Measurements from ENCODE around the gene LMNTD2. TPM values are rescaled to one million over a fixed set of nuclear protein-coding genes. Genes with fewer than 3 reads are reported as not detected.

The LMNTD2 gene
- total and polyA plus RNA-seq, 4 donors: 0.79 to 7.6 (median 3.3) TPM

GRCh38 chr11:515131-515530 is 45.4 kb downstream of the LMNTD2 start:
- no peak overlapping the region for H3K27ac ChIP-seq (ENCODE audit: low read depth, low read length)
- no peak overlapping the region for H3K4me3 ChIP-seq (ENCODE audit: low read depth, low read length)
- H3K4me1 ChIP-seq (ENCODE audit: control insufficient read depth, insufficient read depth, low read length): peaks cover 6% of the 10 kb centered on the region
- 98% methylated on average over 5 of the region's 6 CpGs for WGBS (ENCODE audit: insufficient coverage)
- H3K36me3 ChIP-seq (ENCODE audit: control insufficient read depth, insufficient read depth, low read length): peaks cover 45% of the 10 kb centered on the region
- H3K27me3 ChIP-seq (ENCODE audit: control insufficient read depth, insufficient read depth, low read length): no peaks in the 10 kb centered on the region
- peaks cover 7% of the 10 kb centered on the region for H3K9me3 ChIP-seq (ENCODE audit: control insufficient read depth, insufficient read depth, low read length)
- no peak for DNase-seq (ENCODE audit: low read depth in 4 of 6, low spot score in 6 of 6)

DNA sequence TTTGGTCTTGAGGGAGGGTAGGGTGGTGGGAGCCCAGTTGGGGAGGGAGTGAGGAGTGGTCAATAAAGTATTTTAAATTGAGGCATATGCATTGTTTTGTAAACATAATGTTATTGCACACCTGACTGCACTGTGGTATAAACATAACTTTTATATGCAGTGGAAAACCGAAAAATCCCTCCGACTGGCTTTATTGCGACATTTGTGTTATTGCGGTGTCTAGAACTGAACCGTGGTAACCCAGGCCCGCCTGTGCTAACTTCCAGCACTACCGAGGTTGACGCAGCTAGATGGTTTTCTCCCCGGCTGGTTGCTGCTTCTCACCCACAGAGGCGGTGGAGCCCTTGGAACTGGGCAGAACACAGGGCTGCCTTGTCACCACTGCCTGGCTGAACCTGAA is 45.9 kb downstream of the LMNTD2 start:
- peaks cover 50% of the 10 kb centered on the region for H3K36me3 ChIP-seq (ENCODE audit: control insufficient read depth, insufficient read depth, low read length)
- H3K27ac ChIP-seq (ENCODE audit: low read depth, low read length): no peak overlapping the region
- no peak overlapping the region for H3K4me3 ChIP-seq (ENCODE audit: low read depth, low read length)
- H3K4me1 ChIP-seq (ENCODE audit: control insufficient read depth, insufficient read depth, low read length): peaks cover 6% of the 10 kb centered on the region
- 95% methylated on average over 10 of the region's 10 CpGs for WGBS (ENCODE audit: insufficient coverage)
- H3K9me3 ChIP-seq (ENCODE audit: control insufficient read depth, insufficient read depth, low read length): peaks cover 7% of the 10 kb centered on the region
- DNase-seq (ENCODE audit: low read depth in 4 of 6, low spot score in 6 of 6): no peak
- H3K27me3 ChIP-seq (ENCODE audit: control insufficient read depth, insufficient read depth, low read length): no peaks in the 10 kb centered on the region

GRCh38 chr11:512761-513595 is 47.6 kb downstream of the LMNTD2 start:
- Histone ChIP-seq H3K4me3 (ENCODE audit: low read depth, low read length) (no peak overlapping the region), H3K4me1 (ENCODE audit: control insufficient read depth, insufficient read depth, low read length) (peaks cover 3% of the 10 kb centered on the region), H3K36me3 (ENCODE audit: control insufficient read depth, insufficient read depth, low read length) (peaks cover 61% of the 10 kb centered on the region), H3K27ac (ENCODE audit: low read depth, low read length) (no peak overlapping the region), H3K27me3 (ENCODE audit: control insufficient read depth, insufficient read depth, low read length) (no peaks in the 10 kb centered on the region), H3K9me3 (ENCODE audit: control insufficient read depth, insufficient read depth, low read length) (peaks cover 7% of the 10 kb centered on the region)
- DNase-seq (ENCODE audit: low read depth in 4 of 6, low spot score in 6 of 6): no peak
- 93% methylated on average over 26 of the region's 29 CpGs for WGBS (ENCODE audit: insufficient coverage)

- H3K27me3 ChIP-seq (ENCODE audit: control insufficient read depth, insufficient read depth, low read length): no peaks in the 10 kb centered on the region
- H3K27ac ChIP-seq (ENCODE audit: low read depth, low read length): no peak overlapping the region
- H3K4me3 ChIP-seq (ENCODE audit: low read depth, low read length): no peak overlapping the region
- H3K4me1 ChIP-seq (ENCODE audit: control insufficient read depth, insufficient read depth, low read length): peaks cover 34% of the 10 kb centered on the region
- DNase-seq (ENCODE audit: low read depth in 4 of 6, low spot score in 6 of 6): no peak
- WGBS (ENCODE audit: insufficient coverage): 81% methylated on average over 3 of the region's 5 CpGs
- no peaks in the 10 kb centered on the region for H3K9me3 ChIP-seq (ENCODE audit: control insufficient read depth, insufficient read depth, low read length)
- peaks cover 57% of the 10 kb centered on the region for H3K36me3 ChIP-seq (ENCODE audit: control insufficient read depth, insufficient read depth, low read length)
Measured at GRCh38 chr11:508956-509355, 51.6 kb downstream of the LMNTD2 start.

GRCh38 chr11:507727-508515 is 52.6 kb downstream of the LMNTD2 start:
- H3K9me3 ChIP-seq (ENCODE audit: control insufficient read depth, insufficient read depth, low read length): no peaks in the 10 kb centered on the region
- H3K27me3 ChIP-seq (ENCODE audit: control insufficient read depth, insufficient read depth, low read length): no peaks in the 10 kb centered on the region
- peaks cover 50% of the 10 kb centered on the region for H3K36me3 ChIP-seq (ENCODE audit: control insufficient read depth, insufficient read depth, low read length)
- H3K4me1 ChIP-seq (ENCODE audit: control insufficient read depth, insufficient read depth, low read length): peaks cover 37% of the 10 kb centered on the region
- 22% methylated on average over 34 of the region's 45 CpGs for WGBS (ENCODE audit: insufficient coverage)
- peak in 1 of 6 donors; percentile 5 for DNase-seq (ENCODE audit: low read depth in 4 of 6, low spot score in 6 of 6)
- peak overlapping the region; percentile 98 for H3K4me3 ChIP-seq (ENCODE audit: low read depth, low read length)
- H3K27ac ChIP-seq (ENCODE audit: low read depth, low read length): peak overlapping the region; percentile 64

- DNase-seq (ENCODE audit: low read depth in 4 of 6, low spot score in 6 of 6): peak in 5 of 6 donors; percentile 78 to 98 (median 89)
- Histone ChIP-seq H3K27ac (ENCODE audit: low read depth, low read length) (peak within 1 kb of the TSS; percentile 99), H3K4me1 (ENCODE audit: control insufficient read depth, insufficient read depth, low read length) (peaks cover 44% of the 10 kb centered on the region), H3K36me3 (ENCODE audit: control insufficient read depth, insufficient read depth, low read length) (peaks cover 51% of the 10 kb centered on the region), H3K4me3 (ENCODE audit: low read depth, low read length) (peak within 1 kb of the TSS; percentile 98), H3K27me3 (ENCODE audit: control insufficient read depth, insufficient read depth, low read length) (no peaks in the 10 kb centered on the region), H3K9me3 (ENCODE audit: control insufficient read depth, insufficient read depth, low read length) (no peaks in the 10 kb centered on the region)
- under 1% methylated on average over 92 of the region's 93 CpGs for WGBS (ENCODE audit: insufficient coverage)
Measured at GRCh38 chr11:506995-507726, 53.4 kb downstream of the LMNTD2 start, which contains the start of gene RNH1. Gene RNH1 (minus strand): TSS chr11:507242. CDS start chr11:502162, 5,080 bp downstream.

GRCh38 chr11:506238-506994 is 54.1 kb downstream of the LMNTD2 start:
- H3K27ac ChIP-seq (ENCODE audit: low read depth, low read length): peak overlapping the region; percentile 99
- 0% methylated on average over 65 of the region's 71 CpGs for WGBS (ENCODE audit: insufficient coverage)
- no peaks in the 10 kb centered on the region for H3K27me3 ChIP-seq (ENCODE audit: control insufficient read depth, insufficient read depth, low read length)
- no peaks in the 10 kb centered on the region for H3K9me3 ChIP-seq (ENCODE audit: control insufficient read depth, insufficient read depth, low read length)
- peaks cover 51% of the 10 kb centered on the region for H3K36me3 ChIP-seq (ENCODE audit: control insufficient read depth, insufficient read depth, low read length)
- H3K4me1 ChIP-seq (ENCODE audit: control insufficient read depth, insufficient read depth, low read length): peaks cover 47% of the 10 kb centered on the region
- peak; percentile 88 to 99 (median 92) for DNase-seq (ENCODE audit: low read depth in 4 of 6, low spot score in 6 of 6)
- peak overlapping the region; percentile 98 for H3K4me3 ChIP-seq (ENCODE audit: low read depth, low read length)

GRCh38 chr11:504994-505344 is 55.6 kb downstream of the LMNTD2 start:
- no peak for DNase-seq (ENCODE audit: low read depth in 4 of 6, low spot score in 6 of 6)
- Histone ChIP-seq H3K4me1 (ENCODE audit: control insufficient read depth, insufficient read depth, low read length) (peaks cover 47% of the 10 kb centered on the region), H3K36me3 (ENCODE audit: control insufficient read depth, insufficient read depth, low read length) (peaks cover 54% of the 10 kb centered on the region), H3K9me3 (ENCODE audit: control insufficient read depth, insufficient read depth, low read length) (no peaks in the 10 kb centered on the region), H3K27ac (ENCODE audit: low read depth, low read length) (no peak overlapping the region), H3K27me3 (ENCODE audit: control insufficient read depth, insufficient read depth, low read length) (no peaks in the 10 kb centered on the region), H3K4me3 (ENCODE audit: low read depth, low read length) (peak overlapping the region; percentile 27)
- WGBS (ENCODE audit: insufficient coverage): 60% methylated on average over 1 of the region's 7 CpGs

Data from spinal cord (tissue), 10 donors.